Mesendoderm (in vitro differentiated cells): ENCODE measurements around the gene CYP51A1.
"Not testable (repeated sequence)": the region's sequence is repeated elsewhere in the genome, so short reads cannot be mapped to it uniquely, and the experiment has no call there.

Source experiments
- DNase-seq: peaks from one replicate; pipeline ENCODE4 v3.0.0; 2013
- H2AK5ac ChIP-seq: 2 replicates; pipeline ENCODE4 v1.6.1; 2013; ENCODE audit warnings: low read length, inconsistent platforms
- H2BK120ac ChIP-seq: 2 replicates; pipeline ENCODE4 v1.6.1; 2013; ENCODE audit warnings: low read depth, mild to moderate bottlenecking, low read length, moderate library complexity, mixed read lengths
- H2BK15ac ChIP-seq: replicated peaks from 2 replicates; pipeline ENCODE4 v1.6.1; 2013; ENCODE audit warnings: low read depth, mild to moderate bottlenecking, moderate library complexity
- H2BK5ac ChIP-seq: 2 replicates; pipeline ENCODE4 v1.6.1; 2013; ENCODE audit warnings: low read length, inconsistent platforms
- H3K18ac ChIP-seq: 2 replicates; pipeline ENCODE4 v1.6.1; 2013; ENCODE audit warnings: mild to moderate bottlenecking, low read length, mixed read lengths
- H3K23ac ChIP-seq: one replicate; pipeline ENCODE4 v1.6.1; 2013; ENCODE audit warnings: low read length
- H3K27ac ChIP-seq: 2 replicates; pipeline ENCODE4 v1.5.1; 2013; ENCODE audit warnings: low read depth, mild to moderate bottlenecking, inconsistent platforms, low read length, moderate library complexity
- H3K27me3 ChIP-seq: 2 replicates; pipeline ENCODE4 v1.6.1; 2013; ENCODE audit warnings: low read length, control low read depth, mild to moderate bottlenecking, inconsistent platforms; ENCODE audit not compliant: insufficient read depth, poor library complexity
- H3K36me3 ChIP-seq: 2 replicates; pipeline ENCODE4 v1.6.1; 2013; ENCODE audit warnings: low read length, inconsistent platforms; ENCODE audit not compliant: control insufficient read depth, insufficient read depth
- H3K4ac ChIP-seq: one replicate; pipeline ENCODE4 v1.6.1; 2013; ENCODE audit warnings: low read depth, mild to moderate bottlenecking, low read length, moderate library complexity
- H3K4me1 ChIP-seq: 2 replicates; pipeline ENCODE4 v1.6.1; 2013; ENCODE audit warnings: low read depth, low read length, inconsistent platforms; ENCODE audit not compliant: control insufficient read depth
- H3K4me2 ChIP-seq: 2 replicates; pipeline ENCODE4 v1.6.1; 2013; ENCODE audit warnings: low read length
- H3K4me3 ChIP-seq: 2 replicates; pipeline ENCODE4 v1.5.1; 2013; ENCODE audit warnings: mild to moderate bottlenecking, low read length
- H3K56ac ChIP-seq: one replicate; pipeline ENCODE4 v1.6.1; 2013; ENCODE audit warnings: low read length
- H3K79me1 ChIP-seq: 2 replicates; pipeline ENCODE4 v1.6.1; 2013; ENCODE audit warnings: low read length, inconsistent platforms
- H3K79me2 ChIP-seq: 2 replicates; pipeline ENCODE4 v1.6.1; 2013; ENCODE audit warnings: mild to moderate bottlenecking, low read length; ENCODE audit not compliant: control insufficient read depth, insufficient read depth
- H3K9ac ChIP-seq: 2 replicates; pipeline ENCODE4 v1.6.1; 2013; ENCODE audit warnings: low read length, inconsistent platforms
- H4K5ac ChIP-seq: one replicate; pipeline ENCODE4 v1.6.1; 2013; ENCODE audit warnings: low read length
- H4K8ac ChIP-seq: one replicate; pipeline ENCODE4 v1.6.1; 2013; ENCODE audit warnings: low read depth, mild to moderate bottlenecking, control low read depth, low read length, moderate library complexity
- WGBS: extraction: QIAGEN DNeasy Blood & Tissue Kit; methylation state at CpG from one replicate; pipeline ENCODE4 v1.1.7; 2013; ENCODE audit warnings: low lambda C conversion rate, missing lambda C conversion rate; ENCODE audit not compliant: insufficient coverage; ENCODE audit errors: extremely low coverage; 5-methylcytosine and 5-hydroxymethylcytosine counted together

CYP51A1 gene

GRCh38 chr7:92119213-92119759 lies 15.0 kb downstream of the CYP51A1 start:
- WGBS = no CpG with 5 or more reads among the region's 1 CpG
- Histone ChIP-seq H2BK5ac (no peak overlapping the region), H3K4me1 (no peaks in the 10 kb centered on the region), H3K4me2 (no peak overlapping the region), H3K4ac (no peak overlapping the region), H4K5ac (no peak overlapping the region), H3K23ac (no peak overlapping the region), H3K56ac (no peak overlapping the region), H3K36me3 (peaks cover under 1% of the 10 kb centered on the region), H3K79me1 (peaks cover 9% of the 10 kb centered on the region), H3K27ac (no peak overlapping the region), H4K8ac (no peak overlapping the region), H2BK15ac (no peak overlapping the region), H2BK120ac (no peak overlapping the region), H3K79me2 (peaks cover 28% of the 10 kb centered on the region), H3K18ac (no peak overlapping the region), H3K4me3 (no peak overlapping the region), H3K27me3 (no peaks in the 10 kb centered on the region), H3K9ac (no peak overlapping the region), H2AK5ac (no peak overlapping the region)
- DNase-seq = no peak

- H3K4me3 ChIP-seq = no peak overlapping the region
- H3K27ac ChIP-seq = no peak overlapping the region
- no peak overlapping the region for H3K9ac ChIP-seq
- DNase-seq = no peak
- no peak overlapping the region for H4K8ac ChIP-seq
- no CpG with 5 or more reads among the region's 3 CpGs for WGBS
- no peak overlapping the region for H2BK15ac ChIP-seq
- H3K23ac ChIP-seq = no peak overlapping the region
- H3K56ac ChIP-seq = no peak overlapping the region
- H3K27me3 ChIP-seq = no peaks in the 10 kb centered on the region
- peaks cover 23% of the 10 kb centered on the region for H3K79me2 ChIP-seq
- H2BK120ac ChIP-seq = no peak overlapping the region
- H2AK5ac ChIP-seq = no peak overlapping the region
- H3K4me2 ChIP-seq = no peak overlapping the region
- H3K4me1 ChIP-seq = no peaks in the 10 kb centered on the region
- H3K18ac ChIP-seq = no peak overlapping the region
- no peak overlapping the region for H3K4ac ChIP-seq
- H4K5ac ChIP-seq = no peak overlapping the region
- no peak overlapping the region for H2BK5ac ChIP-seq
- no peaks in the 10 kb centered on the region for H3K36me3 ChIP-seq
- peaks cover 7% of the 10 kb centered on the region for H3K79me1 ChIP-seq
These were observed 17.3 kb downstream of the CYP51A1 start for GRCh38 chr7:92116949-92117348.

- Histone ChIP-seq H3K18ac (no peak overlapping the region), H3K27me3 (no peaks in the 10 kb centered on the region), H3K4ac (no peak overlapping the region), H3K27ac (no peak overlapping the region), H2BK5ac (no peak overlapping the region), H2AK5ac (no peak overlapping the region), H3K4me1 (no peaks in the 10 kb centered on the region), H3K4me2 (no peak overlapping the region), H3K4me3 (no peak overlapping the region), H2BK15ac (no peak overlapping the region), H4K8ac (no peak overlapping the region), H3K23ac (no peak overlapping the region), H3K56ac (no peak overlapping the region), H4K5ac (no peak overlapping the region), H3K79me2 (peaks cover 14% of the 10 kb centered on the region), H2BK120ac (no peak overlapping the region), H3K36me3 (no peaks in the 10 kb centered on the region), H3K79me1 (peaks cover 7% of the 10 kb centered on the region), H3K9ac (no peak overlapping the region)
- DNase-seq = no peak
- no CpG with 5 or more reads among the region's 5 CpGs for WGBS
These were observed 18.5 kb downstream of the CYP51A1 start for GRCh38 chr7:92115821-92116220.

- Histone ChIP-seq H4K8ac (no peak overlapping the region), H3K79me1 (no peaks in the 10 kb centered on the region), H2BK5ac (no peak overlapping the region), H4K5ac (no peak overlapping the region), H3K4ac (no peak overlapping the region), H3K27ac (no peak overlapping the region), H3K27me3 (no peaks in the 10 kb centered on the region), H2BK120ac (no peak overlapping the region), H3K9ac (no peak overlapping the region), H3K36me3 (peaks cover 2% of the 10 kb centered on the region), H3K4me1 (no peaks in the 10 kb centered on the region), H2AK5ac (no peak overlapping the region), H3K18ac (no peak overlapping the region), H2BK15ac (no peak overlapping the region), H3K23ac (no peak overlapping the region), H3K4me2 (no peak overlapping the region), H3K79me2 (no peaks in the 10 kb centered on the region), H3K4me3 (no peak overlapping the region), H3K56ac (no peak overlapping the region)
- DNase-seq = no peak
- no CpG with 5 or more reads among the region's 2 CpGs for WGBS
These were observed 23.4 kb downstream of the CYP51A1 start for GRCh38 chr7:92110857-92111256.

GRCh38 chr7:92108821-92109220 lies 25.5 kb downstream of the CYP51A1 start:
- Histone ChIP-seq H3K18ac (no peak overlapping the region), H4K8ac (no peak overlapping the region), H3K27ac (no peak overlapping the region), H4K5ac (no peak overlapping the region), H3K27me3 (no peaks in the 10 kb centered on the region), H3K4ac (no peak overlapping the region), H3K4me3 (no peak overlapping the region), H2BK120ac (no peak overlapping the region), H2BK5ac (no peak overlapping the region), H2AK5ac (no peak overlapping the region), H3K23ac (no peak overlapping the region), H2BK15ac (no peak overlapping the region), H3K56ac (no peak overlapping the region), H3K4me1 (no peaks in the 10 kb centered on the region), H3K79me2 (no peaks in the 10 kb centered on the region), H3K79me1 (no peaks in the 10 kb centered on the region), H3K36me3 (peaks cover 2% of the 10 kb centered on the region), H3K9ac (no peak overlapping the region), H3K4me2 (no peak overlapping the region)
- WGBS = no CpG with 5 or more reads among the region's 8 CpGs
- DNase-seq = no peak

GRCh38 chr7:92102862-92103261 lies 31.4 kb downstream of the CYP51A1 start:
- H2BK5ac ChIP-seq, H3K9ac ChIP-seq, H4K5ac ChIP-seq, H3K79me2 ChIP-seq, DNase-seq, H3K4me2 ChIP-seq, H3K79me1 ChIP-seq, H3K56ac ChIP-seq, H2AK5ac ChIP-seq, H3K18ac ChIP-seq, H3K23ac ChIP-seq, H3K4me1 ChIP-seq, H4K8ac ChIP-seq, H2BK120ac ChIP-seq, H3K27me3 ChIP-seq, H3K4me3 ChIP-seq, H3K27ac ChIP-seq, H3K4ac ChIP-seq, H3K36me3 ChIP-seq, H2BK15ac ChIP-seq: not testable (repeated sequence)
- no CpG with 5 or more reads among the region's 5 CpGs for whole genome bisulfite sequencing
